ENCODE results near the gene NBL1.

The NBL1 gene

GRCh38 chr1:19704247-19705113 is 60.4 kb downstream of the NBL1 start:
- no peak for FAIRE-seq

- FAIRE-seq, result no peak
Observed at GRCh38 chr1:19705464-19705863, 61.4 kb downstream of the NBL1 start.

- no peak for FAIRE-seq
Observed at GRCh38 chr1:19706136-19706535, 62.0 kb downstream of the NBL1 start.

All from colon (tissue), 2 donors.